ENCODE measurements around the gene FOXP4. TPM values are rescaled to one million over a fixed set of nuclear protein-coding genes. Genes with fewer than 3 reads are reported as not detected.

FOXP4 gene
- total and polyA plus RNA-seq, 2 of the 13 experiments (the other 11 are each of a cell fraction or from before 2014, with no cell fraction given): 11.0 to 12.4 TPM

GRCh38 chr6:41568585-41569384 is 22.6 kb downstream of the FOXP4 start (continued):
- peak; percentile 89; the same call in 1 of the 2 replicates for TF ChIP-seq SNAPC5 (CRISPR knock-in tag; IDR thresholded peaks at IDR 0.05; ENCODE audit: borderline replicate concordance)
- TF ChIP-seq KAT2B (IDR thresholded peaks at IDR 0.05; ENCODE audit: borderline replicate concordance, low read depth, low read length): no peak
- TF ChIP-seq, protein P1, sequence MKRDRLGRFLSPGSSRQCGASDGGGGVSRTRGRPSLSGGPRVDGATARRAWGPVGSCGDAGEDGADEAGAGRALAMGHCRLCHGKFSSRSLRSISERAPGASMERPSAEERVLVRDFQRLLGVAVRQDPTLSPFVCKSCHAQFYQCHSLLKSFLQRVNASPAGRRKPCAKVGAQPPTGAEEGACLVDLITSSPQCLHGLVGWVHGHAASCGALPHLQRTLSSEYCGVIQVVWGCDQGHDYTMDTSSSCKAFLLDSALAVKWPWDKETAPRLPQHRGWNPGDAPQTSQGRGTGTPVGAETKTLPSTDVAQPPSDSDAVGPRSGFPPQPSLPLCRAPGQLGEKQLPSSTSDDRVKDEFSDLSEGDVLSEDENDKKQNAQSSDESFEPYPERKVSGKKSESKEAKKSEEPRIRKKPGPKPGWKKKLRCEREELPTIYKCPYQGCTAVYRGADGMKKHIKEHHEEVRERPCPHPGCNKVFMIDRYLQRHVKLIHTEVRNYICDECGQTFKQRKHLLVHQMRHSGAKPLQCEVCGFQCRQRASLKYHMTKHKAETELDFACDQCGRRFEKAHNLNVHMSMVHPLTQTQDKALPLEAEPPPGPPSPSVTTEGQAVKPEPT (CRISPR knock-in tag; IDR thresholded peaks at IDR 0.05; ENCODE audit: low read depth): no peak
- peak; percentile 73 for TF ChIP-seq ZNF143 (CRISPR knock-in tag; IDR thresholded peaks at IDR 0.05)
- no peak for TF ChIP-seq ZNF552 (CRISPR knock-in tag; IDR thresholded peaks at IDR 0.05; ENCODE audit: borderline replicate concordance)
- TF ChIP-seq GATA4 (IDR thresholded peaks at IDR 0.05; ENCODE audit: borderline replicate concordance, low read depth): peak; percentile 58; the same call in 1 of the 2 replicates
- TF ChIP-seq ZNF639 (CRISPR knock-in tag; conservative IDR thresholded peaks at IDR 0.05): peak; percentile 88
- no peak for TF ChIP-seq SNRNP70 (IDR thresholded peaks at IDR 0.05; ENCODE audit: low read depth, low read length)
- peak; percentile 87; the same call in 1 of the 2 replicates for TF ChIP-seq ZSCAN31 (CRISPR knock-in tag; IDR thresholded peaks at IDR 0.05; ENCODE audit: low read depth)
- no peak for TF ChIP-seq MYNN (CRISPR knock-in tag; IDR thresholded peaks at IDR 0.05; ENCODE audit: low read depth)
- peak; percentile 52; the same call in 1 of the 2 replicates for TF ChIP-seq ZNF629 (CRISPR knock-in tag; conservative IDR thresholded peaks at IDR 0.05)
- TF ChIP-seq CCDC6 (CRISPR knock-in tag; IDR thresholded peaks at IDR 0.05): peak; percentile 98; the same call in 1 of the 2 replicates
- TF ChIP-seq, protein P2, sequence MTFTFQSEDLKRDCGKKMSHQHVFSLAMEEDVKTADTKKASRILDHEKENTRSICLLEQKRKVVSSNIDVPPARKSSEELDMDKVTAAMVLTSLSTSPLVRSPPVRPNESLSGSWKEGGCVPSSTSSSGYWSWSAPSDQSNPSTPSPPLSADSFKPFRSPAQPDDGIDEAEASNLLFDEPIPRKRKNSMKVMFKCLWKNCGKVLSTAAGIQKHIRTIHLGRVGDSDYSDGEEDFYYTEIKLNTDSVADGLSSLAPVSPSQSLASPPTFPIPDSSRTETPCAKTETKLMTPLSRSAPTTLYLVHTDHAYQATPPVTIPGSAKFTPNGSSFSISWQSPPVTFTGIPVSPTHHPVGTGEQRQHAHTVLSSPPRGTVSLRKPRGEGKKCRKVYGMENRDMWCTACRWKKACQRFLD (CRISPR knock-in tag; IDR thresholded peaks at IDR 0.05; ENCODE audit: borderline replicate concordance): no peak
- TF ChIP-seq BORCS8-MEF2B (CRISPR knock-in tag; IDR thresholded peaks at IDR 0.05): peak; percentile 96
- no peak for TF ChIP-seq ZBTB8A (CRISPR knock-in tag; IDR thresholded peaks at IDR 0.05; ENCODE audit: borderline replicate concordance, low read depth)
- TF ChIP-seq PLRG1 (conservative IDR thresholded peaks at IDR 0.05): no peak
- TF ChIP-seq TRIM24 (CRISPR knock-in tag; IDR thresholded peaks at IDR 0.05): no peak
- no peak; the same call in 1 of the 2 replicates for TF ChIP-seq ZSCAN21 (CRISPR knock-in tag; IDR thresholded peaks at IDR 0.05; ENCODE audit: borderline replicate concordance)
- no peak for TF ChIP-seq PBX2 (CRISPR knock-in tag; IDR thresholded peaks at IDR 0.05)
- no peak for TF ChIP-seq ETV6 (CRISPR knock-in tag; conservative IDR thresholded peaks at IDR 0.05)
- peak; percentile 54; the same call in 1 of the 2 replicates for TF ChIP-seq ZNF460 (CRISPR knock-in tag; IDR thresholded peaks at IDR 0.05; ENCODE audit: borderline replicate concordance)
- TF ChIP-seq YEATS4 (CRISPR knock-in tag; IDR thresholded peaks at IDR 0.05; ENCODE audit: borderline replicate concordance): peak; percentile 76; the same call in 1 of the 2 replicates
- TF ChIP-seq ZNF235 (CRISPR knock-in tag; IDR thresholded peaks at IDR 0.05; ENCODE audit: borderline replicate concordance): peak; percentile 57; the same call in 1 of the 2 replicates
- TF ChIP-seq SP4 (CRISPR knock-in tag; IDR thresholded peaks at IDR 0.05): peak; percentile 86

Measured in HepG2 (cell line).